ENCODE results near the gene LRP1B.

LRP1B gene

GRCh38 chr2:141037361-141037760 lies 1093.5 kb downstream of the LRP1B start:
- no peaks in the 10 kb centered on the region for H3K36me3 ChIP-seq (replicated peaks; ENCODE audit: insufficient read depth, low read length)
- no peak overlapping the region for H3K9ac ChIP-seq (ENCODE audit: low read length)
- H3K4me2 ChIP-seq (ENCODE audit: low read depth, low read length) = no peak overlapping the region
- H3F3A ChIP-seq (ENCODE audit: insufficient read depth, low read length) = no peaks in the 10 kb centered on the region
- no peaks in the 10 kb centered on the region for H4K20me1 ChIP-seq (ENCODE audit: insufficient read depth, low read length)
- H3K27me3 ChIP-seq (replicated peaks; ENCODE audit: insufficient read depth, low read length) = no peaks in the 10 kb centered on the region
- H3K4me1 ChIP-seq (ENCODE audit: low read length) = no peaks in the 10 kb centered on the region
- no peak overlapping the region for H3K27ac ChIP-seq (ENCODE audit: low read length)
- no peaks in the 10 kb centered on the region for H3K9me3 ChIP-seq (replicated peaks; ENCODE audit: insufficient read depth, low read length)
- no peak overlapping the region for H3K4me3 ChIP-seq (ENCODE audit: low read length)
- H2AFZ ChIP-seq (ENCODE audit: low read length) = no peak overlapping the region
- TF ChIP-seq CTCF (IDR thresholded peaks at IDR 0.05; ENCODE audit: low read length) (no peak), EZH2phosphoT487 (IDR thresholded peaks at IDR 0.05; ENCODE audit: low read length) (no peak), EZH2 (optimal IDR thresholded peaks at IDR 0.05; ENCODE audit: low read depth, low read length) (no peak)
- H3K79me2 ChIP-seq (ENCODE audit: low read length) = no peaks in the 10 kb centered on the region
- no peak for DNase-seq
- H3K9me2 ChIP-seq (replicated peaks; ENCODE audit: insufficient read depth, low read length) = no peaks in the 10 kb centered on the region

- Histone ChIP-seq H3K9me3 (replicated peaks; ENCODE audit: insufficient read depth, low read length) (no peaks in the 10 kb centered on the region), H2AFZ (ENCODE audit: low read length) (no peak overlapping the region), H3K36me3 (replicated peaks; ENCODE audit: insufficient read depth, low read length) (no peaks in the 10 kb centered on the region), H3K9ac (ENCODE audit: low read length) (no peak overlapping the region), H3K9me2 (replicated peaks; ENCODE audit: insufficient read depth, low read length) (no peaks in the 10 kb centered on the region), H3K27me3 (replicated peaks; ENCODE audit: insufficient read depth, low read length) (no peaks in the 10 kb centered on the region), H3K79me2 (ENCODE audit: low read length) (no peaks in the 10 kb centered on the region), H3K4me1 (ENCODE audit: low read length) (no peaks in the 10 kb centered on the region), H3K27ac (ENCODE audit: low read length) (no peak overlapping the region), H3F3A (ENCODE audit: insufficient read depth, low read length) (no peaks in the 10 kb centered on the region), H3K4me2 (ENCODE audit: low read depth, low read length) (no peak overlapping the region), H3K4me3 (ENCODE audit: low read length) (no peak overlapping the region), H4K20me1 (ENCODE audit: insufficient read depth, low read length) (no peaks in the 10 kb centered on the region)
- no peak for TF ChIP-seq EZH2 (optimal IDR thresholded peaks at IDR 0.05; ENCODE audit: low read depth, low read length)
- no peak for TF ChIP-seq CTCF (IDR thresholded peaks at IDR 0.05; ENCODE audit: low read length)
- no peak for TF ChIP-seq EZH2phosphoT487 (IDR thresholded peaks at IDR 0.05; ENCODE audit: low read length)
- no peak for DNase-seq
These were observed 1094.9 kb downstream of the LRP1B start for GRCh38 chr2:141035846-141036420.

- Histone ChIP-seq H3K9ac (ENCODE audit: low read length) (no peak overlapping the region), H3K4me2 (ENCODE audit: low read depth, low read length) (no peak overlapping the region), H3K9me2 (replicated peaks; ENCODE audit: insufficient read depth, low read length) (no peaks in the 10 kb centered on the region), H3K4me3 (ENCODE audit: low read length) (no peak overlapping the region), H3K79me2 (ENCODE audit: low read length) (no peaks in the 10 kb centered on the region), H3F3A (ENCODE audit: insufficient read depth, low read length) (no peaks in the 10 kb centered on the region), H4K20me1 (ENCODE audit: insufficient read depth, low read length) (no peaks in the 10 kb centered on the region), H3K36me3 (replicated peaks; ENCODE audit: insufficient read depth, low read length) (no peaks in the 10 kb centered on the region), H3K9me3 (replicated peaks; ENCODE audit: insufficient read depth, low read length) (no peaks in the 10 kb centered on the region), H2AFZ (ENCODE audit: low read length) (no peak overlapping the region), H3K27me3 (replicated peaks; ENCODE audit: insufficient read depth, low read length) (no peaks in the 10 kb centered on the region), H3K4me1 (ENCODE audit: low read length) (no peaks in the 10 kb centered on the region), H3K27ac (ENCODE audit: low read length) (no peak overlapping the region)
- TF ChIP-seq EZH2phosphoT487 (IDR thresholded peaks at IDR 0.05; ENCODE audit: low read length) (no peak), EZH2 (optimal IDR thresholded peaks at IDR 0.05; ENCODE audit: low read depth, low read length) (no peak), CTCF (IDR thresholded peaks at IDR 0.05; ENCODE audit: low read length) (no peak)
- DNase-seq = no peak
These were observed 1101.3 kb downstream of the LRP1B start for GRCh38 chr2:141029428-141030078.
